ENCODE results near the gene SMIM45.

SMIM45 gene

DNA sequence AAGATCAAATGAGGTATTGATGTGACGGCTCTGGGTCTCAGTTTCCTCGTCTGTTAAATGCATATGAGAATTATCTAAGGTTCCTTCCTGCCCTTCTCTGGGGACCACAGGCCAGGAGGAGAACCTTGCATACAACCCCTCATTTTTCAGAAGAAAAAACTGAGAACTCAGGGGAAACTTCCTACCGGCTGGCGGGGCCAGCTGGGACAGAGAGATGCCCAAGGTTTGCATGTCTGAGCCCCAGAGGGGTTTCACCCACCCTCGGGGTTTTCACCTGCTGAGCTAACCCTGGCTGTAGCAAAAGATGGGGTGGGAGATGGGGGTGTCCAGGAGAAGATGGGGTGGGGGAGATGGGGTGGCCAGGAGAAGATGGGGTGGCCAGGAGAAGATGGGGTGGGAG lies 29.6 kb upstream of the SMIM45 start:
- DNase-seq (ENCODE audit: low spot score in 2 of 2) = no peak
- Histone ChIP-seq H3K27me3 (peaks cover 2 to 48% of the 10 kb centered on the region in 2 donors), H3K36me3 (no peaks in the 10 kb centered on the region), H3K4me1 (peaks cover 0 to 40% (median 22%) of the 10 kb centered on the region in 4 donors), H3K9me3 (no peaks in the 10 kb centered on the region), H3K27ac (no peak overlapping the region), H3K4me3 (no peak overlapping the region)
- TF ChIP-seq EP300 (IDR thresholded peaks at IDR 0.05) (no peak), POLR2A (IDR thresholded peaks at IDR 0.05) (no peak)
- TF ChIP-seq, protein P1, sequence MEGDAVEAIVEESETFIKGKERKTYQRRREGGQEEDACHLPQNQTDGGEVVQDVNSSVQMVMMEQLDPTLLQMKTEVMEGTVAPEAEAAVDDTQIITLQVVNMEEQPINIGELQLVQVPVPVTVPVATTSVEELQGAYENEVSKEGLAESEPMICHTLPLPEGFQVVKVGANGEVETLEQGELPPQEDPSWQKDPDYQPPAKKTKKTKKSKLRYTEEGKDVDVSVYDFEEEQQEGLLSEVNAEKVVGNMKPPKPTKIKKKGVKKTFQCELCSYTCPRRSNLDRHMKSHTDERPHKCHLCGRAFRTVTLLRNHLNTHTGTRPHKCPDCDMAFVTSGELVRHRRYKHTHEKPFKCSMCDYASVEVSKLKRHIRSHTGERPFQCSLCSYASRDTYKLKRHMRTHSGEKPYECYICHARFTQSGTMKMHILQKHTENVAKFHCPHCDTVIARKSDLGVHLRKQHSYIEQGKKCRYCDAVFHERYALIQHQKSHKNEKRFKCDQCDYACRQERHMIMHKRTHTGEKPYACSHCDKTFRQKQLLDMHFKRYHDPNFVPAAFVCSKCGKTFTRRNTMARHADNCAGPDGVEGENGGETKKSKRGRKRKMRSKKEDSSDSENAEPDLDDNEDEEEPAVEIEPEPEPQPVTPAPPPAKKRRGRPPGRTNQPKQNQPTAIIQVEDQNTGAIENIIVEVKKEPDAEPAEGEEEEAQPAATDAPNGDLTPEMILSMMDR (IDR thresholded peaks at IDR 0.05) = no peak
- WGBS, 2 donors = 91 to 93% methylated on average over 5 of the region's 5 CpGs

DNA sequence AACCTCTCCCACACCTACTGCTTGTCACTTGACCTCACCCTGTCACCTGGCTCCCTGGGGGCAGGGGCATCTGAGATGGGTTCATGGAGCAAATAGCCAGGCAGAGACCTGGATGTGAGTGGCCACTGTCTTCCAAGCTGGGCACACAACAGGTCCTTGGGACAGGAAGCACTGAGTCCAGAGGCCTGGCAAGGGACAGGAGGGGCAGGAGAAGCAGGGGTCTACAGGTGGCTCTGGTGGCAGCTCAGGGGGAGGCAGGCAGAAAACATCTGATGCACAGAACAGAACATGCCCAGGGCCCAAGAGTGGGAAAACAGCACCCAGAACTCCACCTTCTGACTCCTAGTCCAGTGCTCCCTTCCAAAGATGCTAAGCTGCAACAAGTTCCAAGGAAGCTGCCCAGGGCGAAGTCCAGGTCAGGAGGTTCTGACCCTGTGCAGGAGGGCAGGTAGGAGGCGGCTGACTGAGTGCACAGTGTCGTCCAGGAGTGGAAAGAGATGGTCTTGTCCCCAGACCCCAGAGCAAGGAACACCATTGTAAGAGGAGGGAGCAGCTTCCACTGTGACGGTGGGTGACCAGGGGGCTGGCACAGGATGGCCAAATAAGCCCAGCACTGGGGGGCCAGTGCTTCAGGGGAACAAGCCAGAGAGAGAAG lies 28.9 kb upstream of the SMIM45 start:
- peaks cover 2 to 42% of the 10 kb centered on the region in 2 donors for H3K27me3 ChIP-seq
- no peaks in the 10 kb centered on the region for H3K36me3 ChIP-seq
- 91 to 93% methylated on average over 4 of the region's 4 CpGs for WGBS, 2 donors
- TF ChIP-seq, protein P1 (IDR thresholded peaks at IDR 0.05) = no peak
- TF ChIP-seq EP300 (IDR thresholded peaks at IDR 0.05) (no peak), POLR2A (IDR thresholded peaks at IDR 0.05) (no peak)
- H3K9me3 ChIP-seq = no peaks in the 10 kb centered on the region
- no peak overlapping the region for H3K4me3 ChIP-seq
- no peak overlapping the region for H3K27ac ChIP-seq
- no peak for DNase-seq (ENCODE audit: low spot score in 2 of 2)
- peaks cover 0 to 40% (median 22%) of the 10 kb centered on the region in 4 donors for H3K4me1 ChIP-seq

DNA sequence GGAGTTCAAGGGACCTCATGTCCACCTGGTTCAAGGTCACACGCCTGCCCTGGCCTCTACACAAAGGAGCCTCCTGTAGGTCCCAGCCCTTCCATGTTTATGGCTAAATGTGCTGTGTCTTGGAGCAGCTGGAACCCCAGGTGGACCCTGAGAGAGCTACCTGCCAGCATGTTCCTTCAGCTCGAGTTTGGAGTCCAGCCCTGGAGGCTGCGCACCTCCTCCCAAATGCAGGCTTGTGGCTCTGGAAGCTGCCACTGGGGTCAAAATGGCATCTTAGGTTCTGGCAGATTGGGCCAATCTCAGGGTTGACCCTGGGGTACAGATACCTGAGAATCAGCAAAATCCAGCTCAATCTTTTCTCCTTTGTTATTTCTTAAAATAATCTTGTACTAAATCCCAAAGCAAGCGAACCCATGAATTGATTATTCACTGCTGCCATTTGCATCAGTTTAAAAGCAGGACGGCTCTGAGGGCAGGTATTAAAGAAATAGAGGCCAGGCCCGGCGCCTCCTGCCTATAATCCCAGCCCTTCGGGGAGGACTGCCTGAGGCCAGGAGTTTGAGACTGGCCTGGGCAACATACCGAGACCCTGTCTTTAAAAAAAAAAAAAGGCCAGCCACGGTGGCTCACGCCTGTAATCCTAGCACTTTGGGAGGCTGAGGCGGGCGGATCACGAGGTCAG lies 28.2 kb upstream of the SMIM45 start:
- Histone ChIP-seq H3K4me1 (peaks cover 0 to 33% (median 19%) of the 10 kb centered on the region in 4 donors), H3K9me3 (no peaks in the 10 kb centered on the region), H3K27me3 (peaks cover 2 to 36% of the 10 kb centered on the region in 2 donors), H3K27ac (no peak overlapping the region), H3K4me3 (no peak overlapping the region), H3K36me3 (no peaks in the 10 kb centered on the region)
- 94% methylated on average over 13 of the region's 14 CpGs for WGBS, 2 donors
- TF ChIP-seq EP300 (IDR thresholded peaks at IDR 0.05) (no peak), POLR2A (IDR thresholded peaks at IDR 0.05) (no peak)
- DNase-seq (ENCODE audit: low spot score in 2 of 2) = no peak

DNA sequence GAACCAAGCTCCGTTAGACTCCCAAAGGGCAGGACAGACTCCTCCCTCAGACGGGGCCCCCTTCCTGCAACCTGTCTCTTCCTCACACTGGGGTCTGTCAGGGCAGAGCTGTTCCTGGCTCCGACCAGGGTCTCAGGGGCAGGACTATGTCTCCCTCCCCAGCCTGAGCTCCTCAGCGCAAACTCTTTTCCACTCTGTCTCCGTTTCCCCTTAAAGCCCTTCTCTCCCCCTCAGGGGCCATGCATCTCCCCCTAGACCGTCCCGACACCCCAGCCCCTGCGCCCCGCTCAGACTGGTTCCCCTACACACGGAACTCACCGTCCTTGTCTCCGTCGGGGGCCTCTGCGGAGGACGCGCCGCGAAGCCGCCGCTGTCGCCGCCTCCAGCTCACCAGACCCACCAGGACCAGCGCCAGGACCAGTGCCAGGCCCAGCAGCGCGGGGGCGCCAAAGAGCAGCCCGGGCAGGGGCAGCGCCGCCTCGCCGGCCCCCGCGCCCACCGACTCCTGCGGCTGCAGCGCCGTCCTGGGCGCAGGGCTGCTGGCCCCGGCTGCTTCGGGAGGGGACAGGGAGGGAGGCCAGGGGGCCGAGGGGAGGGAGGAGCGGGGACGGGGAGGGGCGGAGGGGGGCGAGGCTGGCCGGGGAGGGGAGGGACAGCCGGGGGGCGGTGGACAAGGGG lies 26.0 kb upstream of the SMIM45 start:
- Histone ChIP-seq H3K27me3 (peaks cover 0 to 21% of the 10 kb centered on the region in 2 donors), H3K9me3 (no peaks in the 10 kb centered on the region), H3K4me1 (peaks cover 0 to 16% (median 3%) of the 10 kb centered on the region in 4 donors), H3K36me3 (no peaks in the 10 kb centered on the region), H3K27ac (peak overlapping the region in 1 of 4 donors; percentile 88), H3K4me3 (peak overlapping the region in 3 of 4 donors; percentile 23 to 54 (median 53))
- TF ChIP-seq POLR2A (IDR thresholded peaks at IDR 0.05) = no peak
- TF ChIP-seq, protein P1 (IDR thresholded peaks at IDR 0.05) = peak; percentile 60 to 74 (median 61)
- WGBS, 2 donors = 9 to 20% methylated on average over 14 to 34 of the region's 48 CpGs
- peak in 1 of 2 donors; percentile 51 for DNase-seq (ENCODE audit: low spot score in 2 of 2)

DNA sequence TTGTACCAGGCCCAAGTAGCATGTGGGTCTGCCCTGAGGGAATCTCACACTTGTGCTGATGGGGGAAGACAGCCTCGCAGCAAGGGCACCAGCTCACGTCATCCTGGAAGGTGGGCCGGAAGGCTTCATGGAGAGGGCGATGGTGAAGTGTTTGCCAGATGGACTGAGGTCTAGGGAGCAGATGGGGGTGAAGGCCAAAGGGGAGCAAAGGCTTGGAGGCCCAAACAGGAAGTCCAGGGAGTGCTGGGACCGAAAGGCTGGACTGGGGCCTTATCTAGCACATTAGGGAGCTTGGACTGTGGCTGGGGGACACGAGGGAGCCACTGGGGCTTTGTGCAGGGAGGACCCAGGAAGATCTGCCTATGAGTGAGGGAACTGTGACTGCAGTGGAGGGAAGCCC lies 24.1 kb upstream of the SMIM45 start:
- Histone ChIP-seq H3K4me1 (peaks cover 0 to 16% (median 3%) of the 10 kb centered on the region in 4 donors), H3K9me3 (no peaks in the 10 kb centered on the region), H3K27ac (no peak overlapping the region), H3K36me3 (no peaks in the 10 kb centered on the region), H3K27me3 (peaks cover 0 to 21% of the 10 kb centered on the region in 2 donors), H3K4me3 (no peak overlapping the region)
- no peak for DNase-seq (ENCODE audit: low spot score in 2 of 2)
- WGBS, 2 donors = 76 to 82% methylated on average over 6 of the region's 6 CpGs
- TF ChIP-seq, protein P1 (IDR thresholded peaks at IDR 0.05) = no peak
- no peak for TF ChIP-seq EP300 (IDR thresholded peaks at IDR 0.05)
- no peak for TF ChIP-seq POLR2A (IDR thresholded peaks at IDR 0.05)
